Uterus (tissue), 4 donors: ENCODE measurements around the gene ZBTB17. TPM values are rescaled to one million over a fixed set of nuclear protein-coding genes. Genes with fewer than 3 reads are reported as not detected.

Experiments
- DNase-seq, 2 donors: peaks; one replicate each; pipeline ENCODE4 v3.0.0-alpha.2; 2019 to 2020
- H3K27ac ChIP-seq, 2 donors: fragments of 200-600 bp; sonication (generic); 1 replicate in 1 of 2; 2 replicates in 1 of 2; pipeline ENCODE4 v1.5.1; 2016 to 2018
- H3K27me3 ChIP-seq, 2 donors: fragments of 200-600 bp; sonication (generic); one replicate each; pipeline ENCODE4 v1.5.1; 2018 to 2019; ENCODE audit warnings: control low read depth in 1 of 2
- H3K36me3 ChIP-seq, 2 donors: fragments of 200-600 bp; sonication (generic); one replicate each; pipeline ENCODE4 v1.5.1; 2019; ENCODE audit warnings: control low read depth in 1 of 2
- H3K4me1 ChIP-seq, 2 donors: fragments of 200-600 bp; sonication (generic); one replicate each; pipeline ENCODE4 v1.5.1; 2018 to 2019; ENCODE audit warnings: control low read depth in 1 of 2
- H3K4me3 ChIP-seq, 2 donors: fragments of 200-600 bp; sonication (generic); 1 replicate in 1 of 2; 2 replicates in 1 of 2; pipeline ENCODE4 v1.5.1; 2018 to 2019; ENCODE audit warnings: mild to moderate bottlenecking in 1 of 2
- H3K9me3 ChIP-seq, 2 donors: fragments of 200-600 bp; sonication (generic); one replicate each; pipeline ENCODE4 v1.5.1; 2019; ENCODE audit warnings: control low read depth in 1 of 2
- POLR2A ChIP-seq, 2 donors: fragments of 450-650 bp; IDR thresholded peaks; one replicate each; pipeline ENCODE4 v1.6.1; 2016; ENCODE audit warnings: antibody characterized with exemption in 2 of 2, mild to moderate bottlenecking in 1 of 2, moderate library complexity in 1 of 2
- intact Hi-C: fragments of 100-400 bp; cut with DNase I; formaldehyde crosslinking; loops from one replicate; pipeline ENCODE4 v1.15.1; 2023; ENCODE audit warnings: low total_unique reads
- total RNA-seq, 4 donors: library from RNA; depleted of rRNA in 3 of 4; stranded (reverse); fragments of >200 nt in 3 of 4; gene quantifications; one replicate each; pipeline versions ENCODE4 v1.1.0 to v1.2.4, GENCODE V29; 2014 to 2023
- TF ChIP-seq, protein P1 (sequence below), 4 experiments: fragments of 200-600 bp in 2 of 4; fragments of 450-650 bp in 2 of 4; sonication (generic) in 2 of 4; IDR thresholded peaks; one replicate each; pipeline ENCODE4 v1.5.1; 2016 to 2019; ENCODE audit warnings: antibody characterized with exemption in 4 of 4, mild to moderate bottlenecking in 2 of 4, moderate library complexity in 1 of 4
- donor health status: DM: yes; HTN: yes; CAD: no.

Gene ZBTB17
- total RNA-seq, 4 donors from 2014 or later: 21.3 to 120 (median 70.0) TPM

- intact Hi-C loops: no loop called here
- no peaks in the 10 kb centered on the region for H3K36me3 ChIP-seq
- TF ChIP-seq POLR2A (IDR thresholded peaks at IDR 0.05): no peak
- TF ChIP-seq, protein P1, sequence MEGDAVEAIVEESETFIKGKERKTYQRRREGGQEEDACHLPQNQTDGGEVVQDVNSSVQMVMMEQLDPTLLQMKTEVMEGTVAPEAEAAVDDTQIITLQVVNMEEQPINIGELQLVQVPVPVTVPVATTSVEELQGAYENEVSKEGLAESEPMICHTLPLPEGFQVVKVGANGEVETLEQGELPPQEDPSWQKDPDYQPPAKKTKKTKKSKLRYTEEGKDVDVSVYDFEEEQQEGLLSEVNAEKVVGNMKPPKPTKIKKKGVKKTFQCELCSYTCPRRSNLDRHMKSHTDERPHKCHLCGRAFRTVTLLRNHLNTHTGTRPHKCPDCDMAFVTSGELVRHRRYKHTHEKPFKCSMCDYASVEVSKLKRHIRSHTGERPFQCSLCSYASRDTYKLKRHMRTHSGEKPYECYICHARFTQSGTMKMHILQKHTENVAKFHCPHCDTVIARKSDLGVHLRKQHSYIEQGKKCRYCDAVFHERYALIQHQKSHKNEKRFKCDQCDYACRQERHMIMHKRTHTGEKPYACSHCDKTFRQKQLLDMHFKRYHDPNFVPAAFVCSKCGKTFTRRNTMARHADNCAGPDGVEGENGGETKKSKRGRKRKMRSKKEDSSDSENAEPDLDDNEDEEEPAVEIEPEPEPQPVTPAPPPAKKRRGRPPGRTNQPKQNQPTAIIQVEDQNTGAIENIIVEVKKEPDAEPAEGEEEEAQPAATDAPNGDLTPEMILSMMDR (IDR thresholded peaks at IDR 0.05): no peak
- H3K9me3 ChIP-seq: no peaks in the 10 kb centered on the region
- no peaks in the 10 kb centered on the region for H3K27me3 ChIP-seq
- no peak overlapping the region for H3K4me3 ChIP-seq
- H3K27ac ChIP-seq: no peak overlapping the region
- H3K4me1 ChIP-seq: no peaks in the 10 kb centered on the region
- no peak for DNase-seq
Observed at GRCh38 chr1:15992582-15993500, 16.9 kb upstream of the ZBTB17 start.

DNA sequence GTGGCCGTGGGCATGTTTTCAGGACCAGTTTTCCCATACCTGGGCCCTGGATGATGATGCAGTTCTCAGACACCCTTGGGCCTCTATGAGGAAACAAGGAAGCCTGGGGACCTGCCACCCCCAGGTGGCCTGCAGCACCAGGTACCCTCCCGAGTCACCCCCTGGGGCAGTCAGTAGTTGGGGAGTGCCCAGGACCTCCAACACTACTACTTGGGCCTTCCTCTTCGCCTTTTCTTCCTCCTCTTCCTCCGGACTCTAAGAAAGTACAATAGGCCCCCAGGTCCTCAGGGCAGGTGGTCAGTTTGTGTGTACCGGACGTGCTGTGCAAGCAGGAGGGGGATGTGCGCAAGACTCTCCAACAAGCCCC, 16.3 kb upstream of the ZBTB17 start:
- DNase-seq: no peak
- H3K27me3 ChIP-seq: no peaks in the 10 kb centered on the region
- TF ChIP-seq, protein P1 (IDR thresholded peaks at IDR 0.05): no peak
- no peak for TF ChIP-seq POLR2A (IDR thresholded peaks at IDR 0.05)
- no peaks in the 10 kb centered on the region for H3K36me3 ChIP-seq
- H3K4me3 ChIP-seq: no peak overlapping the region
- intact Hi-C loops: no loop called here
- no peaks in the 10 kb centered on the region for H3K9me3 ChIP-seq
- no peak overlapping the region for H3K27ac ChIP-seq
- H3K4me1 ChIP-seq: no peaks in the 10 kb centered on the region

DNA sequence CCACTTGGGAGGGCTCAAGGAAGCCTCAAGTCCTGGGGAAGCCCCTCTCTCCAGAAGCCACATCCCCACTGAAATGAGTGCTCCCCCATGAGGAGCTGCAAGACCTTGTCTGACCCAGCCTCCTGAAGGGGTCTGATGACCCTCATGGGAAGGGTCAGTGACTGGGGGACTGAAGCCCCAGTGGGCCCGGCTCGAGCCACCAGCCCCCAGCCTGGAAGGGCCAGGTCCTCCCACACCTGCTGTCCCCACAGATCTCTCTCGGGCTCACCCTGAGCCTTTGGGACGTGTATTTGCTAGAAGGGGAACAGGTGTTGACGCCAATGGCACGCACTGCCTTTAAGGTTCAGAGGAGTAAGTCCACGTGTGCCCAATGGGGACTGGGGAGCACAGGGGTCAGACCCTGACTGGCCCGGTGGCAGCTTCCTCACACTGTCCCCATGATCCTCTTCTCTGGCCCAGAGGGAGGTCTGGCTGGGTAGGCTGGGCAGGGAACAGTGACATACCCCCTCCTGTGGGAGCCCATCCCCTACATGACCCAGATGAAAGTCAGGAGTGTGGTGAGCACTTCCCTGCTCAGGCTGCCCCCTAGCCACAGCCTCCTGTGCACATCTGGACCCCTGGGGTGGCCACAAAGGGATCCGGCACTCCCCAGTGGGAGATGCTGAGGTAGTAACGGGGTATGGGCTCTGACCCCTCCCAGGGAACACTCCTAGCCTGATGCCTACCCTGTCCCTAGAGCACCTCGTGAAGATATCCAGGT, 15.7 kb upstream of the ZBTB17 start:
- no peak for DNase-seq
- no peaks in the 10 kb centered on the region for H3K4me1 ChIP-seq
- no peaks in the 10 kb centered on the region for H3K9me3 ChIP-seq
- intact Hi-C loops: no loop called here
- no peak overlapping the region for H3K27ac ChIP-seq
- no peaks in the 10 kb centered on the region for H3K36me3 ChIP-seq
- no peak overlapping the region for H3K4me3 ChIP-seq
- no peaks in the 10 kb centered on the region for H3K27me3 ChIP-seq
- TF ChIP-seq POLR2A (IDR thresholded peaks at IDR 0.05): no peak
- TF ChIP-seq, protein P1 (IDR thresholded peaks at IDR 0.05): no peak

DNA sequence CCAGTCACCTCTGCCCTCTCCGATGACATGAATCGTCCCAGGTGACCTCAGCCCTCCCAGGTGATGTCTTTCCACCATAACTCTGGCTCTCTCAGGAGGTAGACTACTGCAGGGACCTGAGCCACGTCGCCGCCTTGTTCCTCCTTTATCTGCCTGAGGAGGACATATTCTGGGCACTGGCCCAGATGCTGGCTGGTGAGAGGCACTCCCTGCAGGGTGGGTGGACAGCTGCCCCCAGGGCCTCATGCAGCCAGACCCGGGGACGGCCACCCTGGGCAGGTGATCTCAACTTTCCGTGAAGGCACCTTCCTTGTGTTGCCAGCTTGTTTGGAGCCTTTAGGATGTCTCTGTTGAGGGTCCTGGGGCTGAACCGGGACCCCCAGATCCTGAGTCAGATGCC, 13.9 kb upstream of the ZBTB17 start:
- intact Hi-C loops: no loop called here
- no peaks in the 10 kb centered on the region for H3K36me3 ChIP-seq
- no peaks in the 10 kb centered on the region for H3K4me1 ChIP-seq
- no peak overlapping the region for H3K4me3 ChIP-seq
- H3K9me3 ChIP-seq: no peaks in the 10 kb centered on the region
- no peak for TF ChIP-seq POLR2A (IDR thresholded peaks at IDR 0.05)
- TF ChIP-seq, protein P1 (IDR thresholded peaks at IDR 0.05): no peak
- no peaks in the 10 kb centered on the region for H3K27me3 ChIP-seq
- no peak overlapping the region for H3K27ac ChIP-seq
- DNase-seq: no peak
